ENCODE measurements around the gene DMRT1. TPM values are rescaled to one million over a fixed set of nuclear protein-coding genes. Genes with fewer than 3 reads are reported as not detected.
"Not testable (repeated sequence)": the region's sequence is repeated elsewhere in the genome, so short reads cannot be mapped to it uniquely, and the experiment has no call there.

Gene DMRT1
- total RNA-seq, 1 donor from 2014 or later = not detected

GRCh38 chr9:977838-978830 lies 136.6 kb downstream of the DMRT1 start:
- ATAC-seq (no peak), DNase-seq (no peak)
- intact Hi-C loops (cut with micrococcal nuclease) = no loop called here

GRCh38 chr9:979983-980382 lies 138.5 kb downstream of the DMRT1 start:
- DNase-seq (no peak), ATAC-seq (no peak)
- intact Hi-C loops (cut with micrococcal nuclease) = no loop called here

DNA sequence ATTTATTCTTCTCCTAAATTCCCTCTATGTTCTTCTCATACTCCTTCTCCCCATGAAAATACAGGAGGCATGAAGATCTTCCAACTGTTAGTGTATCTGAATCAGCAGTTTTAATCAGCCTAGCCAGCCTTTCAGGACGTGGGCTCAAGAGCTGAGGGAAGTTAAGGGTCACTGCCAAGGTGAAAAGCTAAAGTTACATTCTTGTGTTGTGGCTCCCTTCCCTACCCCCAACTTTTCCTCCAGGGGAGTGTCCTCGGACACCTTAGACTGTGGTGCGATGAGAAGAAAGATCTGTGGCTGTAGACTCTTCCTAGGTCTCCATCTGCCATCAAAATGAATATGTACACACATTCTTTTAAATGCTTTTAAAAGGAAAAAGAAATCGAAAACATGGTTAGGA lies 139.1 kb downstream of the DMRT1 start:
- ATAC-seq = no peak
- DNase-seq = no peak
- intact Hi-C loops (cut with micrococcal nuclease) = no loop called here

DNA sequence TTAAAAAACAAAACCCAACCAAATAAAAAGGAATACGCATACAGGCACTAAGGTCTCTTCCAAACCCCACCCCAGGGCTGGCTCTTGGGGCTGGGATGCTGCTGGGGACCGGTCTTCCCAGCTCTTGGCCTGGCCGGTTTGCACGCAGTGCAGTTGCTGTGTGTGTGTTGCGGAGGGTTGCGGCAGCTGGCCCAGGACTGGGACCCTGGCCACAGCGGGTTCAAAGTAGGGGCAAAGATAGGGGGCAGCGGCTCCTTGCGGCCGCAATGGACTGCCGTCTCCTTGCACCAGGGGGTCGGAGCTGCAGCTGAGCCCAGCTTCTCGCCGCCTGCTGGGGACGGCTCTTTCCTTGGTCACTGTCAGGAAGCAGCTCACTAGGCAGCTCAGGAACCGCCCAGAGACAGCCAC lies 140.0 kb downstream of the DMRT1 start:
- intact Hi-C loops (cut with micrococcal nuclease) = no loop called here
- no peak for ATAC-seq
- DNase-seq = no peak

GRCh38 chr9:982394-983230 lies 141.1 kb downstream of the DMRT1 start:
- ATAC-seq (no peak), DNase-seq (no peak)
- intact Hi-C loops (cut with micrococcal nuclease) = no loop called here

DNA sequence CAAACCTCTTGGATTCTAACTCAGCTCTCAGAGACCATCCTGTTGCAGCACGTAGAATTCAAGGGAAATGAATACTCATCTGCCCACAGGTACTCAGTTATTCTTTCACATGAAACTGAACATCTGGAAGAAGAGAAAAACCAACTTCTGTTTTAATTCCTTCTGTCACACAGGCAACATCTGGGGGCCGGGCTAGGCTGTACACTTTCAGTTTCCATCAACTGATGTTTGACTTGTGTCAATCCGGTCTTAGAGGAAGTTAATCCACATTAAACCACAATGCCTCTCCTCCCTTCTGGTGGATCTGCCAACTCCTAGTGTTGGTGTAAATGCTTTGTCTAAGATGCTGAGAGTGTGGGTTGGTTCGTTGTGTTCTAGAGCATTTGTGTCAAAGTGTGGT lies 152.5 kb downstream of the DMRT1 start:
- intact Hi-C loops (cut with micrococcal nuclease) = no loop called here
- no peak for ATAC-seq
- no peak for DNase-seq

DNA sequence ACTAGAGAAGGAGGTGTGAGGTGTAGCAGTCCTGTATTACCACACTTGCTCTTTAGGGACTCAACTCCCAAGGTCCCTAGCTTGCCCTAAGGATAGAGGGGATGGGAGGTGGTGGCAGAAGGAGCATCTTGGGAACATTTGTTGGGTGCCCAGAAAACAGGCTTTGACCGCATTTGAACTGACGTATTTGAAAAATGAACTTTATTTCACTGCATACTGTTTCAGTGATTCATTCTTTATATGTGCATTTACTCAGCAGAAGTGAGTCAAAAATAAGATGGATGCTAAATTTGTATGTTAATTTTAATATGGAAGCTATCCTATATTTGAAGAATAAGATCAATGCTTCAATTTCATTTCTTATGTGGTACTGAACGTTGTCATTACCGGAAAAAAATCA lies 153.7 kb downstream of the DMRT1 start:
- DNase-seq = no peak
- no peak for ATAC-seq
- intact Hi-C loops (cut with micrococcal nuclease) = no loop called here

GRCh38 chr9:995781-996180 lies 154.3 kb downstream of the DMRT1 start:
- ATAC-seq (no peak), DNase-seq (no peak)
- intact Hi-C loops (cut with micrococcal nuclease) = no loop called here

- DNase-seq; intact Hi-C loops (cut with micrococcal nuclease); ATAC-seq: not testable (repeated sequence)
These were observed 157.0 kb downstream of the DMRT1 start for GRCh38 chr9:998299-999110.

- no peak for ATAC-seq
- no peak for DNase-seq
- intact Hi-C loops (cut with micrococcal nuclease) = no loop called here
These were observed 160.3 kb downstream of the DMRT1 start for GRCh38 chr9:1001838-1002237.

DNA sequence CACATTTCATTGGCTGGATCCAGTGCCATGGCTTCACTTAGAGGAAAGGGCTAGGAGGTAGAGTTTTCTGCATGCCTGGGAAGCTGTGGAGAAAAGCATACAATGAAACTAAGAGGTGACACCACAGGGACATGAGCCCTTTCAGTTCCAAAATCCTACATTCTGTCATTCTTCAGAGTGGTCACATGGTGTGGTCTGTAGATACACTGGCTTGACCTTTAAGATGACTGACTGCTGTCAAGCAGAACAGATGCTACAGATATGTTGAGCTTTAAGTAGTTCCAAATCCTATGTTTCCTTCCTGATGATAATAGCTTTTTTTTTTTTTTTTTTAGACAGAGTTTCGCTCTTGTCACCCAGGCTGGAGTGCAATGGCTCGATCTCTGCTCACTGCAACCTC lies 161.2 kb downstream of the DMRT1 start:
- DNase-seq = no peak
- intact Hi-C loops (cut with micrococcal nuclease) = no loop called here
- ATAC-seq = no peak

DNA sequence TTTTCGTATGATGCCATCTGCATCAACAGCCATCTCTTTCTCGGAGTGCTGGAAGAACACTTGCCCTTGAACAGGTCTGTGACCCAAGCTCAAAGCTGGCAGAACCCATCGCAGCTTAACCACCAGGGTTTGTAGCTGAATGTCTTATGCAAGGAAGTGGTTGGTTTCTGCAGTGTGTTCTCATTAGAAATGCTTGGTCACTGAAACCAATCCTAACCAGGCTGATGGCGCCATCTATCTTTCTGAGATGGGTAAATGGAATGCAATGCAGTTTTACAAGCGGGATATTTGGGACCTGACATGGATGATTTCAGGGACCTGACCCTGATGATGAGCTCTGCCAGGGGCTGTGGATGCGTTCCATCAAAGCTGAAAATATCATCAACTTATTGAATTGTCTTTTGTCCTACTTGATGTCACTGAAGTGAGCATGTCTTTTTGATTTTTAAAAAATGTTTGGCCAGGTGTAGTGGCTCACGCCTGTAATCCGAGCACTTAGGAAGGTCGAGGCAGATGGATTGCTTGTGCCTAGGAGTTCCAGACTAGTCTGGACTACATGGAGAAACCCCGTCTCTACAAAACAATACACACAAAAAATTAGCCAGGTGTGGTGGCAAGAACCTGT lies 163.7 kb downstream of the DMRT1 start:
- intact Hi-C loops (cut with micrococcal nuclease) = loop anchor here (5.0 kb wide), 1 partner anchor 113 kb away; no protein-coding TSS in a partner anchor
- ATAC-seq (peak; percentile 45), DNase-seq (no peak)

DNA sequence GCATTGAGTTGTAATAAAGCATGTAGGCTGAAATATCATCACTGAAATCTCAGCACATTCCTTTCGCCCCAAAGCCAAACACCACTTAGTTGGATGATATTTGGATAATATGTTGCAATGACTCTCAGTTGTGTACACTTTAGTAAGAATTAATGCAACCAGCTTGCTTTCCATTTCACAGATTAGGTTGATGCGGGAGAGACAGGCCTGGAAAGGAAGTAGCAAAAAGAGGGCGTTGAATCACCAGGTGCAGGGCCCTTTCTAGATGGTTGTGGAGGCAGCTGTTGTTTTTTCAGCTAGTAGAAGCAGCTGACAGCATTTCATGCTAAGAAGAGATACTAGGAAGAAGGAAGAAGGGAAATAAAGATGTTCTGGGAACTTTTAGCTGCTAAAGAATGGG lies 165.8 kb downstream of the DMRT1 start:
- no peak for DNase-seq
- ATAC-seq = no peak
- intact Hi-C loops (cut with micrococcal nuclease) = loop anchor here (5.0 kb wide), 1 partner anchor 115 kb away; no protein-coding TSS in a partner anchor

- intact Hi-C loops (cut with micrococcal nuclease) = loop anchor here (5.0 kb wide), 1 partner anchor 116 kb away; no protein-coding TSS in a partner anchor
- ATAC-seq = no peak
- no peak for DNase-seq
These were observed 166.7 kb downstream of the DMRT1 start for GRCh38 chr9:1008216-1008615.

GRCh38 chr9:1009101-1009707 lies 167.7 kb downstream of the DMRT1 start:
- DNase-seq = peak; percentile 88
- peak; percentile 96 for ATAC-seq
- intact Hi-C loops (cut with micrococcal nuclease) = loop anchor here (5.0 kb wide), 1 partner anchor 117 kb away; no protein-coding TSS in a partner anchor

- no peak for ATAC-seq
- no peak for DNase-seq
- intact Hi-C loops (cut with micrococcal nuclease) = loop anchor here (5.0 kb wide), 1 partner anchor 211 kb away; no protein-coding TSS in a partner anchor
These were observed 171.5 kb downstream of the DMRT1 start for GRCh38 chr9:1013021-1013420.

DNA sequence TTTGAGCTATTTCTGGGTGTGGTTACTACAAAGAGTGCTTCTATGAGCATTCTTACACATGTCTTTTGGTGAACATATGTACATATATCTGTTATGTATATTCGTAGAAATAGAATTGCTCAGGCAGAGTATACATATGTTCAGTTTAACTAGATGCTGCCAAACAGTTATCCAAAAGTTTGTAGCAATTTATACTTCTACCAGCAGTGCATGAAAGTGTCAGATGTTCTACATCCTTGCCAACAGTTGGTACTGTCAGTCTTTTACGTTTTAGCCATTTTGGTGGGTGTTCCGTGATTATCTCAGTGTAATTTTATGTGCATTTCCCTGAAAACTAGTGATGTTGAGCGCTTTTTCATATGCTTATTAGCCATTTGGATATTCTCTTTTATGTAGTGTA lies 172.7 kb downstream of the DMRT1 start:
- DNase-seq = no peak
- intact Hi-C loops (cut with micrococcal nuclease) = loop anchor here (5.0 kb wide), 1 partner anchor 212 kb away; no protein-coding TSS in a partner anchor
- ATAC-seq = no peak

DNA sequence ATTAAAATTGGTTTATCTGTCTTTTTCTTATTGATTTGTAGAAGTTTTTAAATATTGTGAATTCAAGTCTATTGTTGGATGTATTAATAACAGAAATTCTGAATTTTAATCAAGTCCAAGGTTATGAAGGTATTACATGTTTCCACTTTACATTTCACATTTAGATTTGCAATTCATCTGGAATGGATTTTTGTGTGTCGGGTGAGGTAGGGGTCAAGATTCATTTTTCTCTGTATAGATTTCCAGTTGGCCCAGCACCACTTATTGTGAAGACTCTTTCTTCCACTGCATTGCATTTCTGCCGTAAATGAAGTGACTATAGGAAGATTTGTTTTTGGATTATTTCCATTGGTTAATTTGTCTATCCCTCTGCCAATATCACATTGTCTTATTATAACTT lies 173.1 kb downstream of the DMRT1 start:
- intact Hi-C loops (cut with micrococcal nuclease) = loop anchor here (5.0 kb wide), 1 partner anchor 212 kb away; no protein-coding TSS in a partner anchor
- DNase-seq (no peak), ATAC-seq (no peak)
